ENCODE data around the gene TMA7.

The TMA7 gene

DNA sequence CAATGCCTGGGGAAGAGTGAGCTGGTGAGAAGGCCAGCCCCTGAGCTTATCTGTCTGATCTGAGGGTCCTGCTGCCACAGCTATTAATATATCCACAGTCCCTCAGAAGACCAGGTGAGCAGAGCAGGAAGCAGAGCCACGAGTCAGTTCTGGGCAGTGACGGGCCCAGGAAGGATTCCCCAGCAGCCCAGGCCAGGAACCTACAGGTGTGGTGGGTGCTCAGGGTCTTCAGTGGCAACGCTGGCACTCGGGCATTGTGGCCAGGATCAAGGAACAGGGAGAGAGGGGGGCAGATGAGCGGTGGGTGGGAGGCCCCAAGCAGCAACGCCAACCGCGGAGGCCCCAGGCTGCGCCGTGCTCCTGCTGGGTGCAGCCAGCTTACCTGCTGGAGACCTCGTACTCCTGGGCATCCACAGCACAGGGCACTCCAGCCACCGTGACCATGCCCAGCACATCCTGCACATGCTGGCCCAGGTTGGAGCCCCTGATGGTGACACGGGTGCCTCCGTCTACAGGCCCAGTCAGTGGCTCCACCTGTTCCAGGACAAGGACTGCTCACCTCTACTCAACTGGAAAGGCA, 22.4 kb upstream of the TMA7 start:
- H3F3A ChIP-seq (ENCODE audit: low read depth), result no peaks in the 10 kb centered on the region
- TF ChIP-seq, protein P1, sequence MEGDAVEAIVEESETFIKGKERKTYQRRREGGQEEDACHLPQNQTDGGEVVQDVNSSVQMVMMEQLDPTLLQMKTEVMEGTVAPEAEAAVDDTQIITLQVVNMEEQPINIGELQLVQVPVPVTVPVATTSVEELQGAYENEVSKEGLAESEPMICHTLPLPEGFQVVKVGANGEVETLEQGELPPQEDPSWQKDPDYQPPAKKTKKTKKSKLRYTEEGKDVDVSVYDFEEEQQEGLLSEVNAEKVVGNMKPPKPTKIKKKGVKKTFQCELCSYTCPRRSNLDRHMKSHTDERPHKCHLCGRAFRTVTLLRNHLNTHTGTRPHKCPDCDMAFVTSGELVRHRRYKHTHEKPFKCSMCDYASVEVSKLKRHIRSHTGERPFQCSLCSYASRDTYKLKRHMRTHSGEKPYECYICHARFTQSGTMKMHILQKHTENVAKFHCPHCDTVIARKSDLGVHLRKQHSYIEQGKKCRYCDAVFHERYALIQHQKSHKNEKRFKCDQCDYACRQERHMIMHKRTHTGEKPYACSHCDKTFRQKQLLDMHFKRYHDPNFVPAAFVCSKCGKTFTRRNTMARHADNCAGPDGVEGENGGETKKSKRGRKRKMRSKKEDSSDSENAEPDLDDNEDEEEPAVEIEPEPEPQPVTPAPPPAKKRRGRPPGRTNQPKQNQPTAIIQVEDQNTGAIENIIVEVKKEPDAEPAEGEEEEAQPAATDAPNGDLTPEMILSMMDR (conservative IDR thresholded peaks at IDR 0.05; ENCODE audit: low read length), result no peak
- no peak for TF ChIP-seq EZH2phosphoT487 (IDR thresholded peaks at IDR 0.05; ENCODE audit: borderline replicate concordance)
- no peaks in the 10 kb centered on the region for H3K9me3 ChIP-seq (ENCODE audit: insufficient read depth, low read depth, low read length)

DNA sequence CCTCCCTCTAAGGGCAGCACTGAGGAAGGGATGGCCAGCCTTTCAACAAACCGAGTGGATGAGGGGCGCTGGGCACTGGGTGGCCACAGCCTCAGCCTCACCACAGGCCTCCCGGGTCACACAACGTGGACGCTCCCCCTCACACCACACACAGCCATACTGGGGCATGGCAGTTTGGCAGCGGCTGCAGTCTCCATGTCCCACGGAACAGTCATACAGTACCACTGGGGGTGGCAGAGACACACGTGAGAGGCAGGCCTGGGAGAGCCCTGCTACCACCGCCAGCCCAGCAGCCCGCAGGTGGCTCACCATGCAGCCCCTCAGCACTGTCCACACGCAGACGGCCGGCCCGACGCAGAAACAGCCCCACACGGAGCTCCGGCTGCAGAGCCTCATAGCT, 21.9 kb upstream of the TMA7 start:
- Histone ChIP-seq H3K36me3 (ENCODE audit: insufficient read depth, low read length) (peaks cover 61% of the 10 kb centered on the region; the same call in 1 of the 2 replicates), H2AFZ (ENCODE audit: low read length) (no peak overlapping the region), H3F3A (ENCODE audit: low read depth) (no peaks in the 10 kb centered on the region), H3K27me3 (ENCODE audit: insufficient read depth, low read length, poor library complexity, severe bottlenecking) (no peaks in the 10 kb centered on the region), H3K4me3 (ENCODE audit: low read length, poor library complexity, severe bottlenecking) (no peak overlapping the region), H3K4me1 (ENCODE audit: insufficient read depth, low read length, poor library complexity, severe bottlenecking) (no peaks in the 10 kb centered on the region), H3K79me2 (ENCODE audit: insufficient read depth, low read length) (peaks cover 15% of the 10 kb centered on the region; the same call in 1 of the 2 replicates), H3K9me2 (replicated peaks; ENCODE audit: low read depth, low read length) (no peaks in the 10 kb centered on the region), H4K20me1 (ENCODE audit: insufficient read depth, low read length, poor library complexity, severe bottlenecking) (peaks cover 7% of the 10 kb centered on the region), H3K9ac (ENCODE audit: low read depth, low read length, poor library complexity, severe bottlenecking) (no peak overlapping the region), H3K9me3 (ENCODE audit: insufficient read depth, low read depth, low read length) (no peaks in the 10 kb centered on the region), H3K4me2 (ENCODE audit: low read depth, low read length, poor library complexity, severe bottlenecking) (no peak overlapping the region)
- TF ChIP-seq EZH2phosphoT487 (IDR thresholded peaks at IDR 0.05; ENCODE audit: borderline replicate concordance), result no peak
- TF ChIP-seq, protein P1 (conservative IDR thresholded peaks at IDR 0.05; ENCODE audit: low read length), result no peak

More for the DNA sequence above, 22.4 kb upstream of the TMA7 start:
- H3K79me2 ChIP-seq (ENCODE audit: insufficient read depth, low read length), result peaks cover 10% of the 10 kb centered on the region; the same call in 1 of the 2 replicates
- no peak overlapping the region for H3K9ac ChIP-seq (ENCODE audit: low read depth, low read length, poor library complexity, severe bottlenecking)
- no peaks in the 10 kb centered on the region for H3K9me2 ChIP-seq (replicated peaks; ENCODE audit: low read depth, low read length)
- no peaks in the 10 kb centered on the region for H3K27me3 ChIP-seq (ENCODE audit: insufficient read depth, low read length, poor library complexity, severe bottlenecking)
- H2AFZ ChIP-seq (ENCODE audit: low read length), result no peak overlapping the region
- H4K20me1 ChIP-seq (ENCODE audit: insufficient read depth, low read length, poor library complexity, severe bottlenecking), result peaks cover 2% of the 10 kb centered on the region
- no peak overlapping the region for H3K4me3 ChIP-seq (ENCODE audit: low read length, poor library complexity, severe bottlenecking)
- no peaks in the 10 kb centered on the region for H3K4me1 ChIP-seq (ENCODE audit: insufficient read depth, low read length, poor library complexity, severe bottlenecking)
- H3K36me3 ChIP-seq (ENCODE audit: insufficient read depth, low read length), result peaks cover 58% of the 10 kb centered on the region; the same call in 1 of the 2 replicates
- no peak overlapping the region for H3K4me2 ChIP-seq (ENCODE audit: low read depth, low read length, poor library complexity, severe bottlenecking)

DNA sequence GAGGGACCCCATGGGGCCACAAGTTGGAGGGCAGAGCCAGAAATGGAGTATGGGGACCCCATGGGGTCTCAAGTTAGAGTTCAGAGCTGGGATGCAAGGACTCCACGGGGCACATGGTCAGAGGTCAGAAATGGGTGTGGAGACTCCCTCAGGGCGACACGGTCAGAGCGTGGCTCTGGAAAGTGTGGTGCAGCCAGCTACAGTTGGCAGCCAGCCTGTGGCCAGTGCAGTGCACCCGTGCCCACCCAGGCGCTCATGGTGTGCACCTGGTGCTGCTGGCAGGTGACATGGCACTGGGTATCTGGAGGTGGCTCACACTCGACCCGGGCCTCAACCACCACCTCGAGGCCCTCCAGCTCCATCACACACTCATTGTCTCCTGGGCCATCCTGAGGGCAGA, 21.4 kb upstream of the TMA7 start:
- Histone ChIP-seq H3K27me3 (ENCODE audit: insufficient read depth, low read length, poor library complexity, severe bottlenecking) (no peaks in the 10 kb centered on the region), H2AFZ (ENCODE audit: low read length) (no peak overlapping the region), H4K20me1 (ENCODE audit: insufficient read depth, low read length, poor library complexity, severe bottlenecking) (peaks cover 8% of the 10 kb centered on the region), H3K4me2 (ENCODE audit: low read depth, low read length, poor library complexity, severe bottlenecking) (no peak overlapping the region), H3K4me1 (ENCODE audit: insufficient read depth, low read length, poor library complexity, severe bottlenecking) (no peaks in the 10 kb centered on the region), H3K9me2 (replicated peaks; ENCODE audit: low read depth, low read length) (no peaks in the 10 kb centered on the region), H3K4me3 (ENCODE audit: low read length, poor library complexity, severe bottlenecking) (no peak overlapping the region), H3K9ac (ENCODE audit: low read depth, low read length, poor library complexity, severe bottlenecking) (no peak overlapping the region), H3K9me3 (ENCODE audit: insufficient read depth, low read depth, low read length) (no peaks in the 10 kb centered on the region), H3K79me2 (ENCODE audit: insufficient read depth, low read length) (peaks cover 21% of the 10 kb centered on the region; the same call in 1 of the 2 replicates), H3F3A (ENCODE audit: low read depth) (no peaks in the 10 kb centered on the region), H3K36me3 (ENCODE audit: insufficient read depth, low read length) (peaks cover 58% of the 10 kb centered on the region; the same call in 1 of the 2 replicates)
- TF ChIP-seq EZH2phosphoT487 (IDR thresholded peaks at IDR 0.05; ENCODE audit: borderline replicate concordance), result no peak
- TF ChIP-seq, protein P1 (conservative IDR thresholded peaks at IDR 0.05; ENCODE audit: low read length), result no peak
